Hippocampal formation (tissue), 2 donors: ENCODE data around the gene KIF3A.

ENCODE experiments used
- DNase-seq, 2 donors: peaks; one replicate each; lab custom pipeline; 2025; lab: John Stamatoyannopoulos, UW

The KIF3A gene

GRCh38 chr5:132736853-132737833, at the start of gene KIF3A:
TSS of gene KIF3A (minus strand) at chr5:132737546. CDS start at chr5:132737419, 127 bp downstream.
- DNase-seq = peak; percentile 94 to 95

GRCh38 chr5:132787076-132787475, 49.7 kb upstream of the KIF3A start:
- DNase-seq = no peak

- no peak for DNase-seq
Measured at GRCh38 chr5:132785864-132786263, 48.5 kb upstream of the KIF3A start.

- no peak for DNase-seq
Measured at GRCh38 chr5:132785365-132785764, 48.0 kb upstream of the KIF3A start.

GRCh38 chr5:132782101-132782500, 44.8 kb upstream of the KIF3A start:
- DNase-seq = peak in 1 of 2 donors; percentile 51

- DNase-seq = no peak
Measured at GRCh38 chr5:132781029-132781428, 43.7 kb upstream of the KIF3A start.

GRCh38 chr5:132780577-132780976, 43.2 kb upstream of the KIF3A start:
- DNase-seq = no peak

- peak; percentile 71 to 80 for DNase-seq
Measured at GRCh38 chr5:132779961-132780360, 42.6 kb upstream of the KIF3A start.

- no peak for DNase-seq
Measured at GRCh38 chr5:132778856-132779255, 41.5 kb upstream of the KIF3A start.

DNA sequence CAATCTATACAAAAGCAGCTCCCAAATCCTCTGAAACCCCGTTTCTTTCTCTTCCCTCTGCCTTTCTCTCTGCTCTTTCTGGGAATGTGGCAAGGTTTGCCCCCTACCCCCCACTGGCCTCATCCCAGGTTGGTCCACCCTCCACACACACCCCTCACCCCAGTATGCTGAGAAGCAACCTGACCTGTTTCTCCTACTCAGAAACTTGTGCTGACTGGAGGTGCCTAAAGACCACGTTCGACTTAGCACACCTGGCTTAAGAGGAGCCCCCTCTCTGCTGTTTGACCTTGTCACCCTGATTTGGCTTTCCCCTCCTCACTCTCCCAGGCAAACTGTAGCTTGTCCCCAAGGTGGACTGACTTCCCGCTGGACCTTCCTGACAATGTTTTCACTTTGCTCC, 40.8 kb upstream of the KIF3A start:
- DNase-seq = no peak

- DNase-seq = peak; percentile 38 to 66
Measured at GRCh38 chr5:132777209-132778069, 40.1 kb upstream of the KIF3A start, which contains the start of gene SEPTIN8. TSS of gene SEPTIN8 (minus strand) at chr5:132777239. CDS start at chr5:132777137, 102 bp downstream.

GRCh38 chr5:132776938-132777208, 39.5 kb upstream of the KIF3A start:
- DNase-seq = no peak

- peak; percentile 65 to 68 for DNase-seq
Measured at GRCh38 chr5:132776131-132776937, 39.0 kb upstream of the KIF3A start.

GRCh38 chr5:132775476-132775961, 38.2 kb upstream of the KIF3A start:
- no peak for DNase-seq

GRCh38 chr5:132774896-132775295, 37.5 kb upstream of the KIF3A start:
- DNase-seq = no peak

DNA sequence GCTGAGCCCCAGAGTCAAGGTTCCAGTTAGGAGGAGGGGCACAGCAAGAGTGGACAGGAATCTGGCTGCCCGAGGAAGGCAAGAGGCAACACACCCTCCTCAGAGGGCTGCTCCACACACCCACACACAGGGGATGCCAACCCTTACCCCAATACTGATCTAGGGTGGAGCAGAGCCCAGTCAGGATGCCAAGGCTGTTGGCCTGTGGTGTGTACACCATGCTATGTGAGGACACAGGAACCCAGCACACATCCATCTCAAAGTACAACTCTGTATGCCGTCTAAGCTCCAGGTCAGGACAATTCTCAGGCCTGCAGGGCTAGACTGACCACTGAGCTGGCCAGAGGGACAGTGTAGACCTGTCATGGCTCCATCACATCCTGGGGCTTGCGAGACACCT, 37.1 kb upstream of the KIF3A start:
- no peak for DNase-seq

- DNase-seq = no peak
Measured at GRCh38 chr5:132773601-132774355, 36.4 kb upstream of the KIF3A start.

GRCh38 chr5:132773114-132773513, 35.8 kb upstream of the KIF3A start:
- peak; percentile 12 to 22 for DNase-seq

- no peak for DNase-seq
Measured at GRCh38 chr5:132772291-132773070, 35.1 kb upstream of the KIF3A start.

DNA sequence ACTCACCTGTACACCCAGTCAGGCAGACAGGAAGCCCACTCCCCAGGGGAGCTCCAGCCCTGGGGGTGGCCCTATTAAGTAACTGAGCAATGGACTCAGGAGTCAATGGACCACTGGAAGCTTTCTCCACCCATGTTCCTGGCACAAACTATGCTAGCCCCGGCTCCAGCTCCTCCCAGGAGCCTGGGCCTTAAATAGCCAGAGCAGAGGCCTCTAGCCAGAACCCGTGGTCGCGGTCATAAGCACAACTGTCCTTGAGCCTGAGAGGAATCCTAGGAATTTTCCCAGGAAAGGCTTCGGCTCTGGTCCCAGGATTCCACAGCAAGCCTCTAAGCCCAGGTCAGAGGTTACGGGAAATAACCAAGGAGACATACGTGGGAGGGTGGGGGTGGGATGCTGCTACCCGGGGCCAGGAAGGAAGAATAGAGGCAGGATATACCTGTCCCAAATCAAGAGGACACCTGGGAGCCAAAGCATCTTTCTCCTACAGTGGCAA, 34.2 kb upstream of the KIF3A start:
- no peak for DNase-seq
